ENCODE results near the gene PKD1L1.
"Not testable (repeated sequence)": the region's sequence is repeated elsewhere in the genome, so short reads cannot be mapped to it uniquely, and the experiment has no call there.

Gene PKD1L1

GRCh38 chr7:47806701-47807103 is 141.6 kb downstream of the PKD1L1 start:
- TF ChIP-seq POLR2A (IDR thresholded peaks at IDR 0.05; ENCODE audit: low read depth, low read length) (no peak), POLR2AphosphoS5 (IDR thresholded peaks at IDR 0.05; ENCODE audit: low read depth, low read length) (no peak), TAF1 (IDR thresholded peaks at IDR 0.05; ENCODE audit: borderline replicate concordance, low read depth, low read length) (no peak)
- FAIRE-seq (no peak), DNase-seq (ENCODE audit: insufficient read length) (no peak)

- TF ChIP-seq POLR2A (IDR thresholded peaks at IDR 0.05; ENCODE audit: low read depth, low read length) (no peak), TAF1 (IDR thresholded peaks at IDR 0.05; ENCODE audit: borderline replicate concordance, low read depth, low read length) (no peak), POLR2AphosphoS5 (IDR thresholded peaks at IDR 0.05; ENCODE audit: low read depth, low read length) (no peak)
- DNase-seq (ENCODE audit: insufficient read length) (no peak), FAIRE-seq (no peak)
Observed at GRCh38 chr7:47804767-47805545, 143.3 kb downstream of the PKD1L1 start.

- TF ChIP-seq POLR2AphosphoS5 (IDR thresholded peaks at IDR 0.05; ENCODE audit: low read depth, low read length) = no peak
- no peak for TF ChIP-seq TAF1 (IDR thresholded peaks at IDR 0.05; ENCODE audit: borderline replicate concordance, low read depth, low read length)
- no peak for TF ChIP-seq POLR2A (IDR thresholded peaks at IDR 0.05; ENCODE audit: low read depth, low read length)
- no peak for DNase-seq (ENCODE audit: insufficient read length)
- FAIRE-seq = no peak
Observed at GRCh38 chr7:47803846-47804245, 144.4 kb downstream of the PKD1L1 start.

- FAIRE-seq (no peak), DNase-seq (ENCODE audit: insufficient read length) (no peak)
- TF ChIP-seq POLR2AphosphoS5 (IDR thresholded peaks at IDR 0.05; ENCODE audit: low read depth, low read length) = no peak
- TF ChIP-seq TAF1 (IDR thresholded peaks at IDR 0.05; ENCODE audit: borderline replicate concordance, low read depth, low read length) = no peak
- TF ChIP-seq POLR2A (IDR thresholded peaks at IDR 0.05; ENCODE audit: low read depth, low read length) = no peak
Observed at GRCh38 chr7:47803025-47803424, 145.2 kb downstream of the PKD1L1 start.

GRCh38 chr7:47801423-47801822 is 146.8 kb downstream of the PKD1L1 start:
- TF ChIP-seq TAF1 (IDR thresholded peaks at IDR 0.05; ENCODE audit: borderline replicate concordance, low read depth, low read length) = no peak
- no peak for TF ChIP-seq POLR2AphosphoS5 (IDR thresholded peaks at IDR 0.05; ENCODE audit: low read depth, low read length)
- TF ChIP-seq POLR2A (IDR thresholded peaks at IDR 0.05; ENCODE audit: low read depth, low read length) = no peak
- no peak for FAIRE-seq
- no peak for DNase-seq (ENCODE audit: insufficient read length)

- DNase-seq (ENCODE audit: insufficient read length) (no peak), FAIRE-seq (no peak)
- TF ChIP-seq TAF1 (IDR thresholded peaks at IDR 0.05; ENCODE audit: borderline replicate concordance, low read depth, low read length) (no peak), POLR2AphosphoS5 (IDR thresholded peaks at IDR 0.05; ENCODE audit: low read depth, low read length) (no peak), POLR2A (IDR thresholded peaks at IDR 0.05; ENCODE audit: low read depth, low read length) (no peak)
Observed at GRCh38 chr7:47799524-47799923, 148.7 kb downstream of the PKD1L1 start.

- TF ChIP-seq POLR2A (IDR thresholded peaks at IDR 0.05; ENCODE audit: low read depth, low read length) (no peak), POLR2AphosphoS5 (IDR thresholded peaks at IDR 0.05; ENCODE audit: low read depth, low read length) (no peak), TAF1 (IDR thresholded peaks at IDR 0.05; ENCODE audit: borderline replicate concordance, low read depth, low read length) (no peak)
- no peak for DNase-seq (ENCODE audit: insufficient read length)
- FAIRE-seq = no peak
Observed at GRCh38 chr7:47796347-47796746, 151.9 kb downstream of the PKD1L1 start.

GRCh38 chr7:47795631-47796030 is 152.6 kb downstream of the PKD1L1 start:
- no peak for DNase-seq (ENCODE audit: insufficient read length)
- FAIRE-seq = no peak
- TF ChIP-seq POLR2AphosphoS5 (IDR thresholded peaks at IDR 0.05; ENCODE audit: low read depth, low read length) (no peak), POLR2A (IDR thresholded peaks at IDR 0.05; ENCODE audit: low read depth, low read length) (no peak), TAF1 (IDR thresholded peaks at IDR 0.05; ENCODE audit: borderline replicate concordance, low read depth, low read length) (no peak)

GRCh38 chr7:47795126-47795525 is 153.1 kb downstream of the PKD1L1 start:
- not testable (repeated sequence) for DNase-seq (ENCODE audit: insufficient read length); FAIRE-seq

- no peak for DNase-seq (ENCODE audit: insufficient read length)
- no peak for FAIRE-seq
- TF ChIP-seq TAF1 (IDR thresholded peaks at IDR 0.05; ENCODE audit: borderline replicate concordance, low read depth, low read length) (no peak), POLR2A (IDR thresholded peaks at IDR 0.05; ENCODE audit: low read depth, low read length) (no peak), POLR2AphosphoS5 (IDR thresholded peaks at IDR 0.05; ENCODE audit: low read depth, low read length) (no peak)
Observed at GRCh38 chr7:47794016-47794415, 154.2 kb downstream of the PKD1L1 start.

- not testable (repeated sequence) for FAIRE-seq; DNase-seq (ENCODE audit: insufficient read length)
Observed at GRCh38 chr7:47793186-47793585, 155.1 kb downstream of the PKD1L1 start.

GRCh38 chr7:47792521-47793121 is 155.6 kb downstream of the PKD1L1 start:
- TF ChIP-seq POLR2A (IDR thresholded peaks at IDR 0.05; ENCODE audit: low read depth, low read length) (no peak), POLR2AphosphoS5 (IDR thresholded peaks at IDR 0.05; ENCODE audit: low read depth, low read length) (no peak), TAF1 (IDR thresholded peaks at IDR 0.05; ENCODE audit: borderline replicate concordance, low read depth, low read length) (no peak)
- DNase-seq (ENCODE audit: insufficient read length) (no peak), FAIRE-seq (no peak)
